T-cell (primary cell): ENCODE data around the gene BCKDK. TPM values are rescaled to one million over a fixed set of nuclear protein-coding genes. Genes with fewer than 3 reads are reported as not detected.

Experiments
- ATAC-seq, 4 experiments: fragments of 200-7000 bp in 3 of 4; fragments of 150-1000 bp in 1 of 4; cut with Tn5 transposase; replicated peaks in 1 of 4; 1 replicate in 3 of 4; 2 replicates in 1 of 4; pipeline ENCODE4 v1.10.0; 2021; ENCODE audit warnings: moderate library complexity in 3 of 4, mild to moderate bottlenecking in 2 of 4, moderate number of reproducible peaks in 1 of 4
- CTCF ChIA-PET, 2 donors: fragments of 300-600 bp; sonication (Branson Sonifier 250); formaldehyde crosslinking; loops; one replicate each; lab custom pipeline; 2022; ENCODE audit warnings: antibody characterized with exemption in 2 of 2; lab: Charles Lee
- POLR2A ChIA-PET, 2 donors: fragments of 300-600 bp; sonication (Branson Sonifier 250); formaldehyde crosslinking; loops; one replicate each; lab custom pipeline; 2022; ENCODE audit warnings: antibody characterized with exemption in 2 of 2; lab: Charles Lee
- DNase-seq, 35 experiments: peaks; one replicate each; pipeline versions ENCODE4 v3.0.0 to v3.0.0-alpha.2; 2013 to 2023
- H3K27ac ChIP-seq: one replicate; pipeline ENCODE4 v1.5.1; 2013; ENCODE audit warnings: low read length
- H3K27me3 ChIP-seq, 2 experiments: replicated peaks in 1 of 2; 1 replicate in 1 of 2; 2 replicates in 1 of 2; pipeline versions ENCODE4 v1.6.1 to v1.7.0; 2013; ENCODE audit warnings: low read length in 1 of 2, mixed read lengths in 1 of 2; ENCODE audit not compliant: control insufficient read depth in 2 of 2, insufficient read depth in 2 of 2; ENCODE audit errors: extremely low read depth in 1 of 2
- H3K36me3 ChIP-seq, 2 donors: 1 replicate in 1 of 2; 2 replicates in 1 of 2; pipeline versions ENCODE4 v1.6.1 to v1.7.0; 2013; ENCODE audit warnings: low read length in 1 of 2; ENCODE audit not compliant: control insufficient read depth in 2 of 2, insufficient read depth in 1 of 2; ENCODE audit errors: extremely low read depth in 1 of 2
- H3K4me1 ChIP-seq, 2 experiments: 1 replicate in 1 of 2; 2 replicates in 1 of 2; pipeline versions ENCODE4 v1.6.1 to v1.7.0; 2013; ENCODE audit warnings: low read length in 2 of 2, mixed read lengths in 1 of 2; ENCODE audit not compliant: insufficient read depth in 2 of 2, control insufficient read depth in 1 of 2; ENCODE audit errors: extremely low read depth in 1 of 2
- H3K4me3 ChIP-seq, 2 donors: 1 replicate in 1 of 2; 2 replicates in 1 of 2; pipeline versions ENCODE4 v1.5.1 to v1.7.0; 2013; ENCODE audit warnings: mild to moderate bottlenecking in 2 of 2, low read length in 1 of 2, moderate library complexity in 1 of 2; ENCODE audit not compliant: control insufficient read depth in 1 of 2; ENCODE audit errors: extremely low read depth in 1 of 2
- H3K9me3 ChIP-seq: 2 replicates; pipeline ENCODE4 v1.7.0; 2013
- H3K27ac Mint-ChIP-seq, 2 donors: one replicate each; pipeline ENCODE4 v1.8.0; 2020 to 2021; ENCODE audit warnings: mild to moderate bottlenecking in 2 of 2, mixed read lengths in 2 of 2
- H3K27me3 Mint-ChIP-seq, 2 donors: one replicate each; pipeline ENCODE4 v1.8.0; 2021 to 2022; ENCODE audit warnings: mixed read lengths in 2 of 2
- H3K36me3 Mint-ChIP-seq: one replicate; pipeline ENCODE4 v1.8.0; 2021; ENCODE audit warnings: mixed read lengths
- H3K4me1 Mint-ChIP-seq, 3 donors: one replicate each; pipeline ENCODE4 v1.8.0; 2020 to 2022; ENCODE audit warnings: mixed read lengths in 3 of 3, mild to moderate bottlenecking in 1 of 3
- H3K4me3 Mint-ChIP-seq, 3 donors: one replicate each; pipeline ENCODE4 v1.8.0; 2020 to 2022; ENCODE audit warnings: mild to moderate bottlenecking in 3 of 3, mixed read lengths in 3 of 3, moderate library complexity in 3 of 3
- H3K9me3 Mint-ChIP-seq, 3 donors: one replicate each; pipeline ENCODE4 v1.8.0; 2020 to 2022; ENCODE audit warnings: mixed read lengths in 3 of 3
- whole genome bisulfite sequencing: methylation state at CpG from one replicate; pipeline ENCODE4 v1.1.5; 2013; ENCODE audit warnings: missing lambda C conversion rate; ENCODE audit not compliant: insufficient coverage; 5-methylcytosine and 5-hydroxymethylcytosine counted together
- total RNA-seq, 35 experiments: library from RNA in 6 of 35; stranded (reverse) in 6 of 35; fragments of 120-200 nt in 1 of 35; gene quantifications; one replicate each; pipeline versions ENCODE4 v1.2.1 to v1.2.4 and lab custom pipeline; 2013 to 2026

BCKDK gene
- total RNA-seq, 5 donors from 2014 or later (not counting 1 experiment from before 2014, with no cell fraction given): 7.6 to 21.3 (median 19.3) TPM

DNA sequence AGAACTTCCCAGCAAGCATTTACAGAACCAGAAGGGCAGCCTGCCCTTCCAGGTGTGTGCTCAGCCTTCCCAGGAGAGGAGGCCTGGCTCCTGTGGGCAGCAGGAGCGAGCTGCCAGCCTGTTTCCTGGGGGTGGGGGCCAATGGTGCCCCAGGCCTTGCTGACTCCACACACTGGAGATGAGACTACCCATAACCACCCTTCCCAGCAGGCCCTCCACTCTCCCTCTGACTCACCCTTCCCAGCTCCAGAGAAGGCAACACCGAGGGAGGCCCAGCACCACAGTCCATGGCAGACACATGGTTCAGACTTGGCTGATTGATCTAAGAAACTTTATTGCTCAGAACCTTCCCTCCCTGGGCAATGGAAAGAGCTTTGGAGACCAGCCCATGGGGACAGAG lies 17.6 kb upstream of the BCKDK start:
- H3K36me3 Mint-ChIP-seq: peaks cover 12% of the 10 kb centered on the region
- ATAC-seq (no peak), DNase-seq (no peak)
- Histone ChIP-seq H3K36me3 (peaks cover 5 to 35% of the 10 kb centered on the region in 2 donors), H3K9me3 (no peaks in the 10 kb centered on the region), H3K27me3 (no peaks in the 10 kb centered on the region), H3K4me3 (no peak overlapping the region), H3K4me1 (peaks cover 5 to 26% of the 10 kb centered on the region in 2 experiments), H3K27ac (no peak overlapping the region)
- H3K4me1 Mint-ChIP-seq: peaks cover 25 to 26% (median 26%) of the 10 kb centered on the region in 3 donors
- no peaks in the 10 kb centered on the region for H3K9me3 Mint-ChIP-seq
- no peak overlapping the region for H3K27ac Mint-ChIP-seq
- POLR2A ChIA-PET: no interaction called here
- 95% methylated on average over 2 of the region's 2 CpGs for WGBS
- no peak overlapping the region for H3K4me3 Mint-ChIP-seq
- H3K27me3 Mint-ChIP-seq: no peaks in the 10 kb centered on the region
- CTCF ChIA-PET: no interaction called here

DNA sequence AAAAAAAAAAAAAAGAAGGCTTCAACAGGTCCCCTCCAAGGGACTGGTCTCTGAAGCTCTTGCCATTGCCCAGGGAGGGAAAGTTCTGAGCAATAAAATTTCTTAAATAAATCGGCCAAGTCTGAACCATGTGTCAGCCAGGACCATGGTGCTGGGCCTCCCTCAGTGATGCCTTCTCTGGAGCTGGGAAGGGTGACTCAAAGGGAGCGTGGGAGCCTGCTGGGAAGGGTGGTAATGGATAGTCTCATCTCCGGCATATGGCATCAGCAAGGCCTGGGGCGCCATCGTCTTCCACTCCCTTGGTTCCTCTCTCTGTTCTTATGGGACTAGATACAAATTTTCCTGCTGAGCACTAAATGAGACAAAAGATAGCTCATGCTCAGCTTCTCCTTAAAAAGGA lies 15.9 kb upstream of the BCKDK start:
- Mint-ChIP-seq H3K27me3 (no peaks in the 10 kb centered on the region), H3K4me1 (peaks cover 22 to 32% (median 31%) of the 10 kb centered on the region in 3 donors), H3K4me3 (peak overlapping the region; percentile 0 to 99 (median 10)), H3K27ac (peak overlapping the region in 1 of 2 donors; percentile 44), H3K9me3 (no peaks in the 10 kb centered on the region), H3K36me3 (peaks cover 10% of the 10 kb centered on the region)
- Histone ChIP-seq H3K36me3 (peaks cover 5 to 29% of the 10 kb centered on the region in 2 donors), H3K4me1 (peaks cover 5 to 30% of the 10 kb centered on the region in 2 experiments), H3K9me3 (no peaks in the 10 kb centered on the region), H3K27ac (no peak overlapping the region), H3K27me3 (no peaks in the 10 kb centered on the region), H3K4me3 (no peak overlapping the region)
- WGBS: 100% methylated on average over 2 of the region's 5 CpGs
- CTCF ChIA-PET: interaction anchor here in 1 of 2 donors (0.6 to 1.3 kb wide), 2 partner anchors 50 to 69 kb away, joined by 3 to 8 read pairs; no protein-coding TSS in a partner anchor
- no peak for DNase-seq
- no peak for ATAC-seq
- POLR2A ChIA-PET: no interaction called here

DNA sequence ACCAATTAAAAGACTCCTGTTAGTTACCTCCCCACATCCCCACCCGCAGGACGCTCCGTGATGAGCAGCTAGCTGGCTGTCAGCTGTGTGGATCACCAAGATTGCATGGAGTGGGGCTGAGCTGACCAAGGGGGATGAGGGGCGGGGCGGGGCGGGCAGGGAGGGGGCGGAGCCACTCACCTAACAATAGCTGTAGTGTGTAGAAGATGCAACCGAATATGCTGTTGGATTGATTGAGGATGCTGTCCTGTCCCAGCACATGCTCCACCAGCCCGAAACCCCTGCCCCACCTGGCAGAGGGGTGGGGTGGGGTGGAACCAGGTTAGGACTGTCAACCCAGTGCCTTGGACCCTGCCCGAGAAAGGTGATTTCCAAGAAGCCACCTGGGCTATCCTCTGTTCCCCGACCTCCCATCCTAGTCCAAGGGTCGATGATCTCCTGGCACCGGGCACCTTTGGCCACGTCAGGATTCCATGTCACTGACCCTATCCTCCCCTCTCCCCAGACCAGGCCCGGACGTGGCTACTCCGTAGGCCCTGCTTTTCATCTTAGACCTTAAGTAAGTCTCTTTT lies 15.0 kb upstream of the BCKDK start:
- WGBS: 86% methylated on average over 5 of the region's 17 CpGs
- H3K27ac ChIP-seq: no peak overlapping the region
- H3K27me3 Mint-ChIP-seq: no peaks in the 10 kb centered on the region
- peak overlapping the region in 1 of 2 donors; percentile 44 for H3K27ac Mint-ChIP-seq
- H3K36me3 Mint-ChIP-seq: peaks cover 10% of the 10 kb centered on the region
- ATAC-seq (no peak), DNase-seq (no peak)
- H3K4me1 Mint-ChIP-seq: peaks cover 22 to 32% (median 31%) of the 10 kb centered on the region in 3 donors
- peak overlapping the region; percentile 64 to 99 (median 91) for H3K4me3 Mint-ChIP-seq
- no peaks in the 10 kb centered on the region for H3K27me3 ChIP-seq
- H3K4me1 ChIP-seq: peaks cover 5 to 30% of the 10 kb centered on the region in 2 experiments
- H3K36me3 ChIP-seq: peaks cover 5 to 25% of the 10 kb centered on the region in 2 donors
- ChIA-PET CTCF (interaction anchor here in 1 of 2 donors (1.3 kb wide), 1 partner anchor 49 kb away, joined by 8 read pairs; no protein-coding TSS in a partner anchor), POLR2A (interaction anchor here in 1 of 2 donors (0.9 kb wide), 1 partner anchor 29 kb away, joined by 3 read pairs; no protein-coding TSS in a partner anchor)
- no peak overlapping the region for H3K4me3 ChIP-seq
- H3K9me3 ChIP-seq: no peaks in the 10 kb centered on the region
- no peaks in the 10 kb centered on the region for H3K9me3 Mint-ChIP-seq

DNA sequence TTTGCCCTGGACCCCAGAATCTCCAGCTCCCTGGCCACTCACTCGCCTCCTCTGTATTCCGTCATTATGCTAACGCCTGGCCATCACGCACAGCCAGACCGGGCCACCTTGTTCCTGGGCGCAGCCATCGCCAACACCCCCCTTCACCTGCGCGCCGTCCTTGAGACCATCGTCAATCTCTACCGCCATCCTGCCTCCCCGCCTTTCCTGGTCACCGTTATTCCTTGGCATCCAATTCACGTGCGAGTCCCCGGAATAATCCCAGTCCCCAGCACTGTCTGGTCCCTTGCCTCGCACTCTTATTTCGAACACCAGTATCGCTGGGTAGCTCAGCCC lies 14.1 kb upstream of the BCKDK start:
- H3K27ac ChIP-seq: peak overlapping the region; percentile 75
- Mint-ChIP-seq H3K9me3 (no peaks in the 10 kb centered on the region), H3K27me3 (no peaks in the 10 kb centered on the region), H3K36me3 (peaks cover 10% of the 10 kb centered on the region), H3K4me3 (peak overlapping the region; percentile 91 to 99 (median 92)), H3K27ac (peak overlapping the region; percentile 86 to 94), H3K4me1 (peaks cover 22 to 32% (median 31%) of the 10 kb centered on the region in 3 donors)
- H3K4me3 ChIP-seq: peak overlapping the region; percentile 86
- H3K9me3 ChIP-seq: no peaks in the 10 kb centered on the region
- ChIA-PET CTCF (interaction anchor here in 1 of 2 donors (0.7 kb wide), 1 partner anchor 24 kb away, joined by 3 read pairs; the partner anchor contains the start of gene KAT8), POLR2A (interaction anchor here (0.6 to 0.9 kb wide), 3 partner anchors 10 to 28 kb away, joined by 3 read pairs; no protein-coding TSS in a partner anchor)
- H3K36me3 ChIP-seq: peaks cover 3 to 17% of the 10 kb centered on the region in 2 donors
- peaks cover 5 to 30% of the 10 kb centered on the region in 2 experiments for H3K4me1 ChIP-seq
- WGBS: 2% methylated on average over 20 of the region's 20 CpGs
- H3K27me3 ChIP-seq: no peaks in the 10 kb centered on the region
- ATAC-seq: peak in 1 of 4 experiments; percentile 1
- DNase-seq: peak in 1 of 35 experiments; percentile 14

DNA sequence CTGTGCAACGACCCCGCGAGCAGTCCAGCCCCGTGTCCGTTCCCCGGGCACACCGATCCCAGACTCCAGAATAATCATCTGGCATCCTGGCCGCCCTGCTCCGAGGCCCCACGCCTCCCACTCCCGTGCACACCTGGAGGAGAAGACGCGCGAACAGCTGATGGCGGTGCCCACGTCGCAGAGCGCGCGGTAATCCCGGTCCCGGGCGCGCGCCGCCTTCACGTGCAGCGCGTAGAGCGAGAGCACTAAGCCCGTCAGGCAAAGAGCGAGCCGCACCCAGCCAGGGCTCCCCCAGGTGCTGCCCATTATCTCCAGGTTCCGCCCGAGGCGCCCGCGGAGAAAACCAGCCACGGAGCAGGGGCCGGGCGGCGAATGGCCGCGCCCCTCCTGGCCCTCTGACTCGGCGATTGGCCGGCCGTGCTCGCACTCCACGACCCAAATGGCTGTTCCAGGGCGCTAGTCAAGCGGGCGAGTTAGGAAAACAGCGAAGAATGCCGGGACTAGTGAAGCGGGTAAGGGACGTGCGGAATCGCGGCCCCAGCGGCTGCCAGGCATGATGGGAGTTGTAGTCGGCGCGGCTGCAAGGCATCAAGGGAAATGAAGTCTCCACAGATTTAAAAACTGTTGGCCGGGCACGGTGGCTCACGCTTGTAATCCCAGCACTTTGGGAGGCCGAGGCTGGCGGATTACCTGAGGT lies 13.6 kb upstream of the BCKDK start, which contains the start of gene VKORC1:
Gene VKORC1, minus strand, starts transcription at position 374 of the 697 bp plus-strand sequence. Its CDS starts 68 bp downstream, at position 306.
- peaks cover 10% of the 10 kb centered on the region for H3K36me3 Mint-ChIP-seq
- Histone ChIP-seq H3K27ac (peak within 1 kb of the TSS; percentile 75), H3K4me3 (peak within 1 kb of the TSS; percentile 86), H3K36me3 (peaks cover 0 to 15% of the 10 kb centered on the region in 2 donors), H3K4me1 (peaks cover 5 to 30% of the 10 kb centered on the region in 2 experiments), H3K9me3 (no peaks in the 10 kb centered on the region), H3K27me3 (no peaks in the 10 kb centered on the region)
- CTCF ChIA-PET: interaction anchor here in 1 of 2 donors (0.7 kb wide), 1 partner anchor 23 kb away, joined by 3 read pairs; the partner anchor contains the start of gene KAT8
- no peaks in the 10 kb centered on the region for H3K27me3 Mint-ChIP-seq
- DNase-seq: peak; percentile 66 to 92 (median 78)
- peak; percentile 90 to 93 (median 92) for ATAC-seq
- H3K4me1 Mint-ChIP-seq: peaks cover 22 to 32% (median 31%) of the 10 kb centered on the region in 3 donors
- peak within 1 kb of the TSS; percentile 91 to 99 (median 92) for H3K4me3 Mint-ChIP-seq
- no peaks in the 10 kb centered on the region for H3K9me3 Mint-ChIP-seq
- peak within 1 kb of the TSS; percentile 86 to 94 for H3K27ac Mint-ChIP-seq
- under 1% methylated on average over 67 of the region's 69 CpGs for WGBS
- POLR2A ChIA-PET: interaction anchor here (0.6 to 0.7 kb wide), 3 partner anchors 10 to 615 kb away, joined by 3 to 4 read pairs (median 3); no protein-coding TSS in a partner anchor
